ENCODE data around the gene SOCS2.
"Not testable (repeated sequence)": the region's sequence is repeated elsewhere in the genome, so short reads cannot be mapped to it uniquely, and the experiment has no call there.

Gene SOCS2, protein sequence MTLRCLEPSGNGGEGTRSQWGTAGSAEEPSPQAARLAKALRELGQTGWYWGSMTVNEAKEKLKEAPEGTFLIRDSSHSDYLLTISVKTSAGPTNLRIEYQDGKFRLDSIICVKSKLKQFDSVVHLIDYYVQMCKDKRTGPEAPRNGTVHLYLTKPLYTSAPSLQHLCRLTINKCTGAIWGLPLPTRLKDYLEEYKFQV

GRCh38 chr12:93571925-93572711, at the start of gene SOCS2:
SOCS2 (plus strand) TSS chr12:93572675; CDS start chr12:93572898, 223 bp downstream.
- no peak for DNase-seq

GRCh38 chr12:93524386-93525133, 47.9 kb upstream of the SOCS2 start:
- DNase-seq = no peak

- DNase-seq = no peak
Measured at GRCh38 chr12:93526786-93527428, 45.6 kb upstream of the SOCS2 start.

- peak; percentile 12 for DNase-seq
Measured at GRCh38 chr12:93530358-93530757, 42.1 kb upstream of the SOCS2 start.

DNA sequence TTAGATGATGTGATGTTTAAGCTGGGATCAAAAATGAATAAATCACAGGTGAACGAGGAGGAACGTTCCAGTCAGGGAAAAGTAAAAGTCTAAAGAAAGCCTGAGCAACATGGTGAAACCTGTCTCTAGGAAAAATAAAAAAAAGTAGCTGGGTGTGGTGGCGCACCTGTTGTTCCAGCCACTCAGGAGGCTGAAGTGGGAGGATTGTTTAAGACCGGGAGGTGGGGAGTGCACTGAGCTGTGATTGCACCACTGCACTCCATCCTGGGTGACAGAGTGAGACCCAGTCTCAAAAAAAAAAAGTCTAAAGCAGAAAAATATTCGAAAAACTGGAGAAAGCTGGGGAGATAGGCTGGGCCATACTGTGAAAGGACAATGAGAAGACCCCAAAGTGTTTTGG, 39.2 kb upstream of the SOCS2 start:
- DNase-seq = no peak

DNA sequence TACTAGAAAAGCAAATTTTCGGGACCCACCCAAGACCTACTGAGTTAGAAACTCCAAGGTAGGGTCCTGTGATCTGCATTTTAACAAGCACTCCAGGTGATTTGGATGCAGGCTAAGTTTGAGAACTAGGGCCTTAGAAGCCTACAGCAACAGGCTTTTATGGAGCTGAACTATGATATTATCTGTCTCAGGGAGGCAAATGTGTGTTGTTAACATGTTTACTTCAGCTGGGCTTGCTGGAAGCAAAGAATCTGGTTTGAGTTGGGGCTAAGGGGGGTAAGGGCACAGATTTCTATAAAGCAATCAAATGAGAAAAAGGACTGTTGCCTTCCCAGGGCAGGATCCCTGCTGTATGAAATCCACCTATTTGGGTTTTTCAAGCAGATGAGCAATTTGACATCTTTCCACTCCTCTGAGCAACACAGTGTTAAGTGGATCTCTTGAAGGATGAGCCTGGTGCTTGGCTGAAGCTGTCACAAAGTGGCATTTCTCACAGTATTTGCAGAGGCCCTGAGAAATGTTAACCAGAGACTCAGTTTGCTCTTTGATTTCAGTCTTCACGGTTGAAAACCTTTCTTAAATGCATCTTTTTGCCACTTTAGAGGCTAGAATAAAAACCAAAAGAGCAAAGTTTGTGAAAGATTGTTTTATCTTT, 36.2 kb upstream of the SOCS2 start:
- no peak for DNase-seq

DNA sequence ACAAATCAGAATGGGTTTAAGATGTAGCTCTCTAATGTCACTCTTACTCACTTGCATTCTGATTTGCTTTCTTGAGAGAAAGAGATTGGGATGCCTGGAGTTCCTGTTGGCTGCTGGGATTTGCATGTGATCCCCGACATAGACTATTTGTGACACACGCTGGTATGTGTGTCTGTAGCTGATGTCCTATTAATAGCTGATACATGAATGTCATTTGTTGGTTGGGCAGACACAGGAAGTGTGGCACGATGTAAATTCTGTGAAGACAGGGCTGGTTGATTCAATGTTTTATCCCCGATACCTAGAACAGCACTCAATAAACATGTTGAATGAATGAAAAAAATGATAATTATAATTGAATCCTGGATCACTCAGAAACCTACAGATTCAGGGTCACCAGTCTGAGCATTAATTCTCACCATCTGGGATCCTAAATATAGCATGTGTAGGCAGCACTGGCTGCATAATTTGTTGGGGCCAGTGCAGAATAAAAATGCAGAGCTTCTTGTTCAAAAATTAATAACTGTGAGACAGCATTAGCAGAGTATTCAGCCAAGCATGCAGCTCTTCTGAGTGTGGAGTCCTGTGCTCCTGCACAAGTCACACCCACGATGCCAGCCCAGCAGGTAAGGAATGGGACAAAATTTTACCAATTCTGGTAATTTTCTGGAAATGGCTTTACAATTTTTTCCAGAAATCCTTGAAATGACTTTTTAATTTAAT, 35.5 kb upstream of the SOCS2 start:
- no peak for DNase-seq

- DNase-seq = no peak
Measured at GRCh38 chr12:93537769-93538168, 34.7 kb upstream of the SOCS2 start.

DNA sequence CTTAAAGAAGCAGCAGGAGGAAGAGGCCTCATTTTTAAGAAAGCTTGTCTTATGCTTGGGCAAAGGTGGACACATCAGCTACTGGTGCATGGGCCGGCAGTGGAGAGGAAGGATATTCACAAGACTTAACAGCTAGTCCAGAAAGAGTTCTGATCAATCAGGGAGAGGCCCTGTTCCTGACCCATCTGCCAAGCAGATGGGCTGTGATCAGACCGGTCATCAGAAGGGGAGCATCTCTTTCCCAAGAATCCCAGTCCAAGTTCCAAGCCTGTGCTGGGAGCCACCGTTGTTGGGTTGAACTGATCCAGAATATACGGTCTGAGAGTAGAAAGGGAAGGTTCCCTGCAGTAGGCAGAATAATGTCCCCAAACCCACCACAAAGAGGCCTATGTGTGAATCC, 32.7 kb upstream of the SOCS2 start:
- no peak for DNase-seq

GRCh38 chr12:93540466-93540865, 32.0 kb upstream of the SOCS2 start:
- no peak for DNase-seq

DNA sequence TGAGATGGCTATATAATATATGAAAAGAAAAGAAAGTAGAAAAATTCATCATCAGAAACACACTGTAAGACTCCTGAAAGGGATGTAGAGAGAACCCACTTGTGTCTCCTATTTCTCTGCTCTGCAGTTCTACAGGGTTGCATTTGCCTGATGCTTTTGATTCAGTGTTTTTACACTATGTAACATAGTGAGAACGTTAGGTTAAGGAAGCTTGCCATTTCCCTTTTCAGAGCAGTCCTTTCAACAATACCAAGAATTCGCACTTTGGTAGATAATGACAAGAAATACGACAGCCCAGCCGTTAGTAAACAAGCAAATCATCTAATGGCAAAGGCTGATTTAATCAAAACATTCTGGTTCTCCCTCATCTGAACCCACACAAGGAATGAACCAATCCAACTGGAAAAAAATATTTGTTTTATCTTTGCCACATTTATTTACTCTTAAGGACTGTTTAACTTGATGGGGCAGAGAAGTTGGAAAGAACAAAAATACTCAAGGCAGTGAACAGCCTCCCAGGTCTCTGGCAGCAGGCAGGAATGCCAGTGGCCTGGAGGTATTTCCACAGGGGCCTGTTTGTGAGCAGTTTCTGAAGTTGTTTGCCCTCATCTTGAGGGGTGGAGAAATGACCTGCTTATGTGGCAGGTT, 30.8 kb upstream of the SOCS2 start:
- no peak for DNase-seq

DNA sequence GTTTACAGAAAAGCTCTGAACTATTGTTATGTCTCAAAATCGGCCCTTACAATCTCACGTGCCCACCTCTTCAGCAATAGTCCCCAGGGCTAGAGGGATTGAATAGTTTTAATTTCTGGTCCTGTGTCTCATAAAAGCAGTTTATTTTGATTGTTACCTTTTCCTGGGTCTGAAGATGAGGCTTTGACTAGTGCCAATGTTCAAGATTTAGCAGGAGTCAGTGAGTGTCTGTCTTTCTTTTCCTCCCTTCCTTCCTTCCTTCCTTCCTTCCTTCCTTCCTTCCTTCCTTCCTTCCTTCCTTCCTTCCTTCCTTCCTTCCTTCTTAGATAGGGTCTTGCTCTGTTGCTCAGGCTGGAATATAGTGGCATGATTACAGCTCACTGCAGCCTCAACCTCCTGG, 24.7 kb upstream of the SOCS2 start:
- no peak for DNase-seq

GRCh38 chr12:93549174-93549573, 23.3 kb upstream of the SOCS2 start:
- no peak for DNase-seq

DNA sequence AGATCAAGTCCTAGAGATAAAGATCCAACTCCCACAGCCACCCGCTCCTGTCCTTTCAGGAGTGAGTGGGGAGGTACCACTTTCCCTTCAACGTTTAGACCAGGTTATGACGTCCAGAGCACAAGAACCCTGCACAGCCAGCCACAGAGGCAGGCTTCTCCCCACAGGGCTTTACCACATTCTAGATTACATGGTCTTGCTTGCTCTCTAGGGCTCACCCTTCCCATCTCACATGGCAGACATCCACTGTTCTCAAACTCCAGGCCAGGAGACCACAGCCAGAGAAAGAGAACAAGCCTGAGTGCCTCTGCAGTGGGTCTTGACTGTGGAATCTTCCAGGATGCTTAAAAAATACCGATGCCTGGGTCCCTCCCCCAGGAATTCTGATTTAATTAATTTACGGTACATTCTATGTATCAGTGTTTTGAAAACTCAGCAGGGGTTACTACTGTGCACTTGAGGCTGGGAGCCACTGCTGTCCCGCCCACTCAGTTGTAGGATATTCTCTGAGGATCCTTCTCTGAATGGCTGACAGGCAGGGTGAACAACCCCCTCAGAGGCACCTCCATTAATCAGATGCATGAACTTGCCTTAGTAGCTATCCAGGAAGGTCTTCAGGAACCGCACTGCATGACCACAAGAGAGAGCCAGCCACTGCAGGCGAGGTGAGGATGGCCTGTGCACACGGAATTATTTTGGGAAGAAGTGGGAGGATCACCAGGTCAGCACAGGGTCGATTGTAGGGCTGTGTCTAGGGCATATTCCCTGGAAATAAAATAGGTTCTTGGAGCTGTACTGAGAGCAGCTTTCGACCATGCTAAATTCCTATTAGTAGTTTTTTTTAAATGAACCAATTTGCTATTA, 21.5 kb upstream of the SOCS2 start:
- no peak for DNase-seq

DNA sequence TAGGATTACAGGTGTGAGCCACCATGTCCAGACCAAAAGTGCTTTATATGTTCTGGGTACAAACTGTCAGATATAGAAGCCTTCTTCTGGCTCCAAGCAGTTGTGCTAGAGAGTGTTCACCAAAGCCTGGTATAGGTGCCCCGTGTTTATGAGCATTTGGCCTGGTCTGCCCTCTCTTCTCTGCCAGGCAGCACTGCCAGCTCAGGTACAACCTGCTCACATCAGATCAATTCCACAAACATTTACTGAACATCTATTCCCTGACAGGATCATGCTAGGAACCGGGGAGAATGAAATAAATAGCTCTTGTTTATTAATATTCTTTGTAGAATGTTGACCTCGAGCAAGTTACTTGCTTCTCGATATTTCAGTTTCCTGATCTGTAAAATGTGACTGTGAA, 20.0 kb upstream of the SOCS2 start:
- no peak for DNase-seq

- DNase-seq = not testable (repeated sequence)
Measured at GRCh38 chr12:93557879-93558278, 14.6 kb upstream of the SOCS2 start.

- DNase-seq = not testable (repeated sequence)
Measured at GRCh38 chr12:93558685-93559084, 13.8 kb upstream of the SOCS2 start.

- DNase-seq = no peak
Measured at GRCh38 chr12:93563807-93564538, 8.5 kb upstream of the SOCS2 start.

DNA sequence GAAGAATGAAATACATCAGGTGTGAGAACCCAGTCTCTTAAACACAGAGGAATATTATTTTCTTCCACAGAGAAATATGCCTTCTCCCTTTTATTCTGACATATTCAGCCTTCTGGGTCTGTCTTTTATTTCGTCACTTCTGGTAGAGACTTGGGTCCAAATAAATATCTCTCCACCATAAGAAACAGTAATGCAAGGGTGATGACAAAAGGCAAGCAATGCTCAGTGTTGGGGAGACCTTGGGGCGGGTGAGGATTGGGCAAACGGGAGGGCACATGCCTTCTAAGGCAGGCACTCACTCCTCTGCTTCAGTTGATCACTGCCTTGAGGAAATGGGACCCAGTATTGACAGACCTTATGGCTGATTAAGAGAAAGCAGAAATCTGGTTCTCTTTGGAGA, 6.7 kb upstream of the SOCS2 start:
- DNase-seq = no peak

- no peak for DNase-seq
Measured at GRCh38 chr12:93567174-93567573, 5.3 kb upstream of the SOCS2 start.
